ENCODE results near the gene RSAD1.

Gene RSAD1

GRCh38 chr17:50519141-50519834 lies 40.6 kb downstream of the RSAD1 start:
- DNase-seq (ENCODE audit: low read depth), result no peak

GRCh38 chr17:50520483-50520882 lies 41.8 kb downstream of the RSAD1 start:
- DNase-seq (ENCODE audit: low read depth), result no peak

- DNase-seq (ENCODE audit: low read depth), result no peak
Observed at GRCh38 chr17:50521514-50521913, 42.9 kb downstream of the RSAD1 start.

GRCh38 chr17:50522766-50523165 lies 44.1 kb downstream of the RSAD1 start:
- no peak for DNase-seq (ENCODE audit: low read depth)

- no peak for DNase-seq (ENCODE audit: low read depth)
Observed at GRCh38 chr17:50523208-50523607, 44.5 kb downstream of the RSAD1 start.

- no peak for DNase-seq (ENCODE audit: low read depth)
Observed at GRCh38 chr17:50524838-50525237, 46.2 kb downstream of the RSAD1 start.

GRCh38 chr17:50527155-50527762 lies 48.6 kb downstream of the RSAD1 start:
- DNase-seq (ENCODE audit: low read depth), result no peak

GRCh38 chr17:50527949-50528474 lies 49.4 kb downstream of the RSAD1 start:
- no peak for DNase-seq (ENCODE audit: low read depth)

- DNase-seq (ENCODE audit: low read depth), result no peak
Observed at GRCh38 chr17:50529849-50530248, 51.2 kb downstream of the RSAD1 start.

- no peak for DNase-seq (ENCODE audit: low read depth)
Observed at GRCh38 chr17:50531428-50532025, 52.9 kb downstream of the RSAD1 start.

- no peak for DNase-seq (ENCODE audit: low read depth)
Observed at GRCh38 chr17:50532452-50533024, 53.9 kb downstream of the RSAD1 start, which contains the start of gene EPN3. Gene EPN3 (plus strand): TSS chr17:50532735. CDS start chr17:50536557, 3,822 bp downstream.

- no peak for DNase-seq (ENCODE audit: low read depth)
Observed at GRCh38 chr17:50533185-50533584, 54.5 kb downstream of the RSAD1 start.

GRCh38 chr17:50533720-50534148 lies 55.1 kb downstream of the RSAD1 start:
- DNase-seq (ENCODE audit: low read depth), result no peak

- no peak for DNase-seq (ENCODE audit: low read depth)
Observed at GRCh38 chr17:50534222-50534978, 55.7 kb downstream of the RSAD1 start.

GRCh38 chr17:50534979-50535326 lies 56.3 kb downstream of the RSAD1 start:
- no peak for DNase-seq (ENCODE audit: low read depth)

- DNase-seq (ENCODE audit: low read depth), result no peak
Observed at GRCh38 chr17:50535407-50535806, 56.7 kb downstream of the RSAD1 start.
